OCI-LY1 (cell line): Measurements from ENCODE around the gene FAM131C.

Experiments used
- H2AFZ ChIP-seq: fragments of 200-600 bp; sonication (generic), shearing (Covaris generic); 2 replicates; pipeline ENCODE4 v1.6.0; 2014; ENCODE audit warnings: antibody characterized with exemption, mild to moderate bottlenecking, low read length
- H3F3A ChIP-seq: fragments of 200-600 bp; sonication (generic), shearing (Covaris generic); 2 replicates; pipeline ENCODE4 v1.6.0; 2014; ENCODE audit warnings: mild to moderate bottlenecking, antibody characterized with exemption, low read length, moderate library complexity; ENCODE audit not compliant: insufficient read depth
- H3K27ac ChIP-seq: fragments of 200-600 bp; sonication (generic); 2 replicates; pipeline ENCODE4 v1.5.1; 2014; ENCODE audit warnings: low read length, mixed run types, mild to moderate bottlenecking, low read depth; ENCODE audit not compliant: poor library complexity, severe bottlenecking
- H3K27me3 ChIP-seq: fragments of 200-600 bp; sonication (generic); 2 replicates; pipeline ENCODE4 v1.6.0; 2014; ENCODE audit warnings: antibody characterized with exemption, mild to moderate bottlenecking, low read length, moderate library complexity; ENCODE audit not compliant: insufficient read depth
- H3K36me3 ChIP-seq: fragments of 200-600 bp; sonication (generic); 2 replicates; pipeline ENCODE4 v1.6.1; 2014; ENCODE audit warnings: mild to moderate bottlenecking, antibody characterized with exemption, low read length, moderate library complexity, mixed read lengths; ENCODE audit not compliant: insufficient read depth
- H3K4me1 ChIP-seq: fragments of 200-600 bp; sonication (generic); 2 replicates; pipeline ENCODE4 v1.5.1; 2014; ENCODE audit warnings: mild to moderate bottlenecking, low read length, moderate library complexity; ENCODE audit not compliant: insufficient read depth, severe bottlenecking
- H3K4me2 ChIP-seq: fragments of 200-600 bp; sonication (generic), shearing (Covaris generic); 2 replicates; pipeline ENCODE4 v1.6.1; 2014; ENCODE audit warnings: low read length
- H3K4me3 ChIP-seq: fragments of 200-600 bp; sonication (generic); 2 replicates; pipeline ENCODE4 v1.5.1; 2014; ENCODE audit warnings: low read length, low read depth, mild to moderate bottlenecking, mixed read lengths; ENCODE audit not compliant: poor library complexity, severe bottlenecking
- H3K79me2 ChIP-seq: fragments of 200-600 bp; shearing (Covaris generic); 2 replicates; pipeline ENCODE4 v1.6.1; 2016; ENCODE audit warnings: mixed run types, low read length, mixed read lengths; ENCODE audit not compliant: insufficient read depth
- H3K9ac ChIP-seq: fragments of 200-600 bp; sonication (generic), shearing (Covaris generic); 2 replicates; pipeline ENCODE4 v1.6.1; 2014; ENCODE audit warnings: mild to moderate bottlenecking, low read length, mixed read lengths
- H3K9me2 ChIP-seq: fragments of 200-600 bp; sonication (generic), shearing (Covaris generic); 2 replicates; pipeline ENCODE4 v1.6.1; 2014; ENCODE audit warnings: low read depth, mild to moderate bottlenecking, low read length, mixed read lengths
- H3K9me3 ChIP-seq: fragments of 200-600 bp; shearing (Covaris generic); 2 replicates; pipeline ENCODE4 v1.6.1; 2014; ENCODE audit warnings: low read length, mixed read lengths
- H4K20me1 ChIP-seq: fragments of 200-600 bp; sonication (generic), shearing (Covaris generic); 2 replicates; pipeline ENCODE4 v1.6.0; 2016; ENCODE audit warnings: mild to moderate bottlenecking, low read length; ENCODE audit not compliant: insufficient read depth
- EZH2 ChIP-seq: fragments of 200-600 bp; sonication (generic), shearing (Covaris generic); IDR thresholded peaks from 2 replicates; pipeline ENCODE4 v1.8.0; 2017; ENCODE audit warnings: borderline replicate concordance, mixed run types, mild to moderate bottlenecking, antibody characterized with exemption, low read length, moderate library complexity, mixed read lengths
- TF ChIP-seq, protein P1 (sequence below): fragments of 200-600 bp; sonication (generic), shearing (Covaris generic); IDR thresholded peaks from 2 replicates; pipeline ENCODE4 v1.5.1; 2017; ENCODE audit warnings: mild to moderate bottlenecking, antibody characterized with exemption, low read length, moderate library complexity, mixed read lengths

Gene FAM131C

DNA sequence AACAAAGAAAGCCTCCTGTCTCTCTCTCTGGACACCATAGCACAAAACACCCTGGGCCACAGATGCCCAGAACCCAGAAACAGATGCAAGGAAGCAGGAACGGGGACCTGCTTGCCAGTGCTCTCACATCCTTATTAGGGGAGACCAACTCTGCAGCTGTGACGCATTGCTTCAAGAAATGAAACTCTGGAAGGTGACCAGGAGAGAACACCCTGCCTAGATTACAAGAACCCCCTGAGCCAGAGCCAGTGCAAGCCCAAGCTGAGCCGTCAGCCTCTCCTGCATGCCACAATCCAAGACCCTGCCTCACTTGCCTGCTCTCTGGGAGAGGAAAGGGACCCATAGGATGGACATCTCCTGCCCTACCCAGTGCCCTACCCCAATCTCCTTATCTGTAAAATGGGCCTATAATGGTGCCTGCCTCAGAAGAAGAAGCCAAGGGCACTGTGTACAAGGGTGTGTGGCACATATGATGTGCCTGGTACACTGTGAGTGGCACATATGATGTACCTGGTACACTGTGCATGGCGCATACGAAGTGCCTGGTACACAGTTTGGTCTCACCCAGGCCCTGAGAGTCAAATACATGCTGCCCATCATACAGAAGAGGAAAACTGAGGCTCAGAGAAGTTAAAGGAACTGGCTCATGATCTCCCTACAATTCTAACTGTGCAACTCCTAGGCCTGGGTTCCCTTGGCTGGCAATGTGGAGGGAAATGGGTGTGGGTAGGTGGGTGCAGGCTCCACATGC is 16.8 kb upstream of the FAM131C start:
- no peaks in the 10 kb centered on the region for H3K36me3 ChIP-seq
- no peaks in the 10 kb centered on the region for H3K9me3 ChIP-seq
- H3K4me1 ChIP-seq: no peaks in the 10 kb centered on the region
- H4K20me1 ChIP-seq: no peaks in the 10 kb centered on the region
- H3K9me2 ChIP-seq: no peaks in the 10 kb centered on the region
- H3F3A ChIP-seq: no peaks in the 10 kb centered on the region
- TF ChIP-seq, protein P1, sequence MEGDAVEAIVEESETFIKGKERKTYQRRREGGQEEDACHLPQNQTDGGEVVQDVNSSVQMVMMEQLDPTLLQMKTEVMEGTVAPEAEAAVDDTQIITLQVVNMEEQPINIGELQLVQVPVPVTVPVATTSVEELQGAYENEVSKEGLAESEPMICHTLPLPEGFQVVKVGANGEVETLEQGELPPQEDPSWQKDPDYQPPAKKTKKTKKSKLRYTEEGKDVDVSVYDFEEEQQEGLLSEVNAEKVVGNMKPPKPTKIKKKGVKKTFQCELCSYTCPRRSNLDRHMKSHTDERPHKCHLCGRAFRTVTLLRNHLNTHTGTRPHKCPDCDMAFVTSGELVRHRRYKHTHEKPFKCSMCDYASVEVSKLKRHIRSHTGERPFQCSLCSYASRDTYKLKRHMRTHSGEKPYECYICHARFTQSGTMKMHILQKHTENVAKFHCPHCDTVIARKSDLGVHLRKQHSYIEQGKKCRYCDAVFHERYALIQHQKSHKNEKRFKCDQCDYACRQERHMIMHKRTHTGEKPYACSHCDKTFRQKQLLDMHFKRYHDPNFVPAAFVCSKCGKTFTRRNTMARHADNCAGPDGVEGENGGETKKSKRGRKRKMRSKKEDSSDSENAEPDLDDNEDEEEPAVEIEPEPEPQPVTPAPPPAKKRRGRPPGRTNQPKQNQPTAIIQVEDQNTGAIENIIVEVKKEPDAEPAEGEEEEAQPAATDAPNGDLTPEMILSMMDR: no peak
- no peak for TF ChIP-seq EZH2
- H3K27me3 ChIP-seq: peaks cover 17% of the 10 kb centered on the region
- H3K27ac ChIP-seq: no peak overlapping the region
- no peak overlapping the region for H3K4me2 ChIP-seq
- H2AFZ ChIP-seq: no peak overlapping the region
- H3K79me2 ChIP-seq: no peaks in the 10 kb centered on the region
- H3K9ac ChIP-seq: no peak overlapping the region
- no peak overlapping the region for H3K4me3 ChIP-seq

DNA sequence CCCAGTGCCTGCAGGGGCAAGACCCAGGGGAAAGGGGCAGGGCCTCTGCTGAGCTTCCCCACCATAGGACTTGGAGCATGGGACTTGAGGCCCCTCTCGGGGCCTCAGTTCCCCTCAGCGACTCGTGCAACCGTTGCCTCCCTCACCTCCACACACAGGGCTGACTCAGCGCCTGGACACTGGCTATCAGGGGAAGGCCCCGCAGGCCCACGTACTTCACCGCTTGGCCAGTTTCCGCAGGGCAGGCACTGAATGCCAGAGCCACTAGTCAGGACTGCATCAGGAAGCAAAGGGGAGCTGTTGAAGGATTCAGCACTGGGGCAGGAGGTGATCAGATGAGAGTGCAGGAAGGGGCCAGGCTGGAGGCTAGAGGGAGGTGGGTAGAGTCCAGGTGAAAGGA is 15.5 kb upstream of the FAM131C start:
- Histone ChIP-seq H3K4me3 (no peak overlapping the region), H3K9ac (no peak overlapping the region), H3K9me2 (no peaks in the 10 kb centered on the region)

DNA sequence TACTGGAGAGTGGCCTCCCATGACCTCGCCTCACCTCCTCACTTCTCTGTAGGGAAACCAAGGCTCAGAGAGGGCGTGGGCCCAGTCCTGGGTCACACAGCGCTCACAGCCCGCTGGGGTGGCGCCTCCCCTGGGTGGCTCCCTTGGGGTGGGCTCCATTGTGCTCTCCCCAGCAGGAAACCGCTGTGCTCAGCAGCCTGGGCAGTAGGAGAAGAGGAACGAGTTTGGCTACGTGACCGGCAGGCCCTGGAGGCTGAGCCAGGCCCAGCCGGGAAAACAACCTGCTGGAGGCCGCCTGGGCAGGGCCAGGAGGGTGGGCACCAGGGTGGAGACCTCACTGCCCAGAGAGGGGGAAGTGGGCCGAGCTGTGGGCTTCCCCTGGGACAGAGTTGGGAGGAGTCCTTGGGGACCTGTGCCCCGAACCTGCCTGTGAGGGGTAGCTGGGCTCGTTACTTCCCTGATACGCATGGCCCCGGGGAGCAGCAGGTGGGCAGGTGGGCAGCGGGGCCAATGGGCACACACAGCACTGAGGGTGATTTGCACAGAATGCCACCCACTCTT is 15.0 kb upstream of the FAM131C start:
- H3F3A ChIP-seq: no peaks in the 10 kb centered on the region
- H3K79me2 ChIP-seq: no peaks in the 10 kb centered on the region
- no peak for TF ChIP-seq EZH2
- TF ChIP-seq, protein P1: no peak
- H4K20me1 ChIP-seq: no peaks in the 10 kb centered on the region
- no peaks in the 10 kb centered on the region for H3K9me3 ChIP-seq
- H3K9ac ChIP-seq: no peak overlapping the region
- no peak overlapping the region for H3K27ac ChIP-seq
- H3K4me1 ChIP-seq: no peaks in the 10 kb centered on the region
- no peaks in the 10 kb centered on the region for H3K9me2 ChIP-seq
- H3K27me3 ChIP-seq: peaks cover 12% of the 10 kb centered on the region
- H3K4me2 ChIP-seq: no peak overlapping the region
- H3K4me3 ChIP-seq: no peak overlapping the region
- H2AFZ ChIP-seq: no peak overlapping the region
- no peaks in the 10 kb centered on the region for H3K36me3 ChIP-seq

More for the DNA sequence above, 15.5 kb upstream of the FAM131C start:
- H3F3A ChIP-seq: no peaks in the 10 kb centered on the region
- no peaks in the 10 kb centered on the region for H4K20me1 ChIP-seq
- no peaks in the 10 kb centered on the region for H3K79me2 ChIP-seq
- no peaks in the 10 kb centered on the region for H3K4me1 ChIP-seq
- no peaks in the 10 kb centered on the region for H3K9me3 ChIP-seq
- no peak overlapping the region for H3K4me2 ChIP-seq
- peaks cover 15% of the 10 kb centered on the region for H3K27me3 ChIP-seq
- no peaks in the 10 kb centered on the region for H3K36me3 ChIP-seq
- H3K27ac ChIP-seq: no peak overlapping the region
- TF ChIP-seq, protein P1: no peak
- TF ChIP-seq EZH2: no peak
- H2AFZ ChIP-seq: no peak overlapping the region
